Neural cell (in vitro differentiated cells): Measurements from ENCODE around the gene RAD9A. TPM values are rescaled to one million over a fixed set of nuclear protein-coding genes. Genes with fewer than 3 reads are reported as not detected.

Experiments used
- H2AFZ ChIP-seq: fragments of 200-600, 300-800 bp; sonication (generic), shearing (Covaris generic); 2 replicates; pipeline ENCODE4 v1.6.0; 2014; ENCODE audit warnings: low read depth, mild to moderate bottlenecking, antibody characterized with exemption, low read length, moderate library complexity
- H3F3A ChIP-seq: fragments of 200-600 bp; shearing (Covaris generic); 2 replicates; pipeline ENCODE4 v1.6.1; 2016; ENCODE audit warnings: mild to moderate bottlenecking, moderate library complexity, mixed read lengths, antibody characterized with exemption, low read length; ENCODE audit not compliant: insufficient read depth, poor library complexity, severe bottlenecking
- H3K27ac ChIP-seq: fragments of 200-600, 300-800 bp; sonication (generic), shearing (Covaris generic); 2 replicates; pipeline ENCODE4 v1.5.1; 2014; ENCODE audit warnings: mild to moderate bottlenecking, low read length, moderate library complexity
- H3K27me3 ChIP-seq: fragments of 300-800, 200-600 bp; sonication (generic), shearing (Covaris generic); 2 replicates; pipeline ENCODE4 v1.6.0; 2014; ENCODE audit warnings: mild to moderate bottlenecking, low read depth, low read length, moderate library complexity; ENCODE audit not compliant: insufficient read depth
- H3K36me3 ChIP-seq: fragments of 300-800, 200-600 bp; sonication (generic), shearing (Covaris generic); 2 replicates; pipeline ENCODE4 v1.5.1; 2014; ENCODE audit warnings: mild to moderate bottlenecking, antibody characterized with exemption, low read length, moderate library complexity; ENCODE audit not compliant: insufficient read depth
- H3K4me2 ChIP-seq: fragments of 300-800, 200-600 bp; sonication (generic), shearing (Covaris generic); 2 replicates; pipeline ENCODE4 v1.6.0; 2014; ENCODE audit warnings: mild to moderate bottlenecking, low read length
- H3K4me3 ChIP-seq: fragments of 300-800, 200-600 bp; sonication (generic), shearing (Covaris generic); 2 replicates; pipeline ENCODE4 v1.5.1; 2014; ENCODE audit warnings: mild to moderate bottlenecking, low read length, moderate library complexity
- H3K79me2 ChIP-seq: fragments of 200-600 bp; shearing (Covaris generic); replicated peaks from 2 replicates; pipeline ENCODE4 v1.6.0; 2014; ENCODE audit warnings: mild to moderate bottlenecking, low read length, moderate library complexity; ENCODE audit not compliant: insufficient read depth
- H3K9ac ChIP-seq: fragments of 300-800, 200-600 bp; sonication (generic), shearing (Covaris generic); 2 replicates; pipeline ENCODE4 v1.6.1; 2016; ENCODE audit warnings: mild to moderate bottlenecking, low read length, mixed read lengths
- H3K9me2 ChIP-seq: fragments of 200-600 bp; shearing (Covaris generic); 2 replicates; pipeline ENCODE4 v1.6.1; 2016; ENCODE audit warnings: mild to moderate bottlenecking, low read length, mixed read lengths; ENCODE audit not compliant: insufficient read depth
- H3K9me3 ChIP-seq: fragments of 200-600, 300-800 bp; sonication (generic), shearing (Covaris generic); 2 replicates; pipeline ENCODE4 v1.6.1; 2016; ENCODE audit warnings: mild to moderate bottlenecking, mixed run types, low read length, moderate library complexity, mixed read lengths
- H4K20me1 ChIP-seq: fragments of 200-600 bp; shearing (Covaris generic); 2 replicates; pipeline ENCODE4 v1.6.1; 2016; ENCODE audit warnings: mild to moderate bottlenecking, mixed run types; ENCODE audit not compliant: insufficient read depth
- EP300 ChIP-seq: fragments of 450-650 bp; conservative IDR thresholded peaks from 2 replicates; pipeline ENCODE4 v1.6.1; 2014; ENCODE audit warnings: antibody characterized with exemption, mild to moderate bottlenecking, moderate library complexity; ENCODE audit not compliant: poor library complexity, severe bottlenecking
- EZH2 ChIP-seq: fragments of 200-600, 300-800 bp; shearing (Covaris generic), sonication (generic); IDR thresholded peaks from 2 replicates; pipeline ENCODE4 v1.6.1; 2014; ENCODE audit warnings: antibody characterized with exemption, low read length, borderline replicate concordance, mild to moderate bottlenecking; ENCODE audit not compliant: insufficient read depth, poor library complexity, severe bottlenecking
- MXI1 ChIP-seq: fragments of 450-650 bp; conservative IDR thresholded peaks from 2 replicates; pipeline ENCODE4 v1.6.1; 2014; ENCODE audit warnings: antibody characterized with exemption, mild to moderate bottlenecking; ENCODE audit not compliant: poor library complexity, severe bottlenecking
- POLR2AphosphoS5 ChIP-seq: IDR thresholded peaks from 2 replicates; pipeline ENCODE4 v1.6.1; 2012
- RAD21 ChIP-seq: fragments of 450-650 bp; conservative IDR thresholded peaks from 2 replicates; pipeline ENCODE4 v1.6.1; 2014; ENCODE audit warnings: antibody characterized with exemption, mild to moderate bottlenecking, moderate library complexity
- SMC3 ChIP-seq: fragments of 450-650 bp; conservative IDR thresholded peaks from 2 replicates; pipeline ENCODE4 v1.6.1; 2014; ENCODE audit warnings: antibody characterized with exemption, mild to moderate bottlenecking, moderate library complexity; ENCODE audit not compliant: poor library complexity
- TAF1 ChIP-seq: IDR thresholded peaks from 2 replicates; pipeline ENCODE4 v1.6.1; 2012; ENCODE audit warnings: low read depth
- polyA plus RNA-seq: library from polyadenylated mRNA; depleted of rRNA; stranded (reverse); fragments of >200 nt; gene quantifications from 2 replicates; pipeline ENCODE4 v1.2.3, GENCODE V29; 2014
- TF ChIP-seq, protein P1 (sequence below): IDR thresholded peaks from 2 replicates; pipeline ENCODE4 v1.6.1; 2012; ENCODE audit warnings: borderline replicate concordance
- TF ChIP-seq, protein P2 (sequence below): fragments of 450-650 bp; IDR thresholded peaks from 2 replicates; pipeline ENCODE4 v1.5.1; 2014; ENCODE audit warnings: antibody characterized with exemption, mild to moderate bottlenecking, moderate library complexity; ENCODE audit not compliant: poor library complexity, severe bottlenecking

The RAD9A gene
- polyA plus RNA-seq, 1 donor from 2014 or later, result 59.6 TPM

DNA sequence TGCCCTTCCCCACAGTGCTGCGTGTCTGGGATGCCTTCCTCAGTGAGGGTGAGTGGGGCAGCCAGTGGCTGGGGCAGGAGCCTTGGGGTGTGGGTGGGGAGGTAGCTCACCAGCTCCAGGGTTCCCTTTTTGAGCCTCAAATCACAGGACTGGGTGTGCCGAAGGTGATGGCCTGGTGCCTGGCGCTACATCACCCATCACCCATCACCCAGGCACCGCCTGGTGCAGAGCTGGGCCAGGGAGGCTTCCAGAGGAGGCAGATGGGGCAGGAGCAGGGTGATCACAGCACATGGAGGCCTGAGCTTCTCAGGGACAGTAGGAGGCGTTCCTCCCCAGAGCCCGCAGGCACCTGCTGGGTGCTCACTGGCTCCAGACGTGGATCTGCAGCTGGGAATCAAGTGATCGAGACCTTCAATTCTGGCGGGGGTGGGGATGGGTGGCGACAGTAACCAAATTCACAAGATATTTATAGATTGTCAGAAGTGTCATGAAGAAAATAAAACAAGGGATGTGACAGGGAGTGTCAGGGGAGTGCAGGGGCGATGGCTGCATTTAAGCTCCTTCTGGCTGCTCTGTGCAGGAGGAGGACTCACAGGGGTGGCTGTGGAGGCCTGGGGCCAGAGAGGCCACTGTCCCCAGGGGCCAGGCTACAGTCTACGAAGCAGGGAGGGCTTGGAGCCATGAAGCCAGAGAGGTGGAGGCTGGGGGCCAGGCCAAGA is 15.3 kb downstream of the RAD9A start:
- H2AFZ ChIP-seq, result no peak overlapping the region
- H3K4me3 ChIP-seq, result no peak overlapping the region
- no peak overlapping the region for H3K27ac ChIP-seq
- H3K9me3 ChIP-seq, result no peaks in the 10 kb centered on the region
- H4K20me1 ChIP-seq, result no peaks in the 10 kb centered on the region
- TF ChIP-seq SMC3 (no peak), TAF1 (no peak), EP300 (no peak), POLR2AphosphoS5 (no peak), RAD21 (no peak), MXI1 (no peak), EZH2 (no peak)
- TF ChIP-seq, protein P1, sequence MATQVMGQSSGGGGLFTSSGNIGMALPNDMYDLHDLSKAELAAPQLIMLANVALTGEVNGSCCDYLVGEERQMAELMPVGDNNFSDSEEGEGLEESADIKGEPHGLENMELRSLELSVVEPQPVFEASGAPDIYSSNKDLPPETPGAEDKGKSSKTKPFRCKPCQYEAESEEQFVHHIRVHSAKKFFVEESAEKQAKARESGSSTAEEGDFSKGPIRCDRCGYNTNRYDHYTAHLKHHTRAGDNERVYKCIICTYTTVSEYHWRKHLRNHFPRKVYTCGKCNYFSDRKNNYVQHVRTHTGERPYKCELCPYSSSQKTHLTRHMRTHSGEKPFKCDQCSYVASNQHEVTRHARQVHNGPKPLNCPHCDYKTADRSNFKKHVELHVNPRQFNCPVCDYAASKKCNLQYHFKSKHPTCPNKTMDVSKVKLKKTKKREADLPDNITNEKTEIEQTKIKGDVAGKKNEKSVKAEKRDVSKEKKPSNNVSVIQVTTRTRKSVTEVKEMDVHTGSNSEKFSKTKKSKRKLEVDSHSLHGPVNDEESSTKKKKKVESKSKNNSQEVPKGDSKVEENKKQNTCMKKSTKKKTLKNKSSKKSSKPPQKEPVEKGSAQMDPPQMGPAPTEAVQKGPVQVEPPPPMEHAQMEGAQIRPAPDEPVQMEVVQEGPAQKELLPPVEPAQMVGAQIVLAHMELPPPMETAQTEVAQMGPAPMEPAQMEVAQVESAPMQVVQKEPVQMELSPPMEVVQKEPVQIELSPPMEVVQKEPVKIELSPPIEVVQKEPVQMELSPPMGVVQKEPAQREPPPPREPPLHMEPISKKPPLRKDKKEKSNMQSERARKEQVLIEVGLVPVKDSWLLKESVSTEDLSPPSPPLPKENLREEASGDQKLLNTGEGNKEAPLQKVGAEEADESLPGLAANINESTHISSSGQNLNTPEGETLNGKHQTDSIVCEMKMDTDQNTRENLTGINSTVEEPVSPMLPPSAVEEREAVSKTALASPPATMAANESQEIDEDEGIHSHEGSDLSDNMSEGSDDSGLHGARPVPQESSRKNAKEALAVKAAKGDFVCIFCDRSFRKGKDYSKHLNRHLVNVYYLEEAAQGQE, result no peak
- TF ChIP-seq, protein P2, sequence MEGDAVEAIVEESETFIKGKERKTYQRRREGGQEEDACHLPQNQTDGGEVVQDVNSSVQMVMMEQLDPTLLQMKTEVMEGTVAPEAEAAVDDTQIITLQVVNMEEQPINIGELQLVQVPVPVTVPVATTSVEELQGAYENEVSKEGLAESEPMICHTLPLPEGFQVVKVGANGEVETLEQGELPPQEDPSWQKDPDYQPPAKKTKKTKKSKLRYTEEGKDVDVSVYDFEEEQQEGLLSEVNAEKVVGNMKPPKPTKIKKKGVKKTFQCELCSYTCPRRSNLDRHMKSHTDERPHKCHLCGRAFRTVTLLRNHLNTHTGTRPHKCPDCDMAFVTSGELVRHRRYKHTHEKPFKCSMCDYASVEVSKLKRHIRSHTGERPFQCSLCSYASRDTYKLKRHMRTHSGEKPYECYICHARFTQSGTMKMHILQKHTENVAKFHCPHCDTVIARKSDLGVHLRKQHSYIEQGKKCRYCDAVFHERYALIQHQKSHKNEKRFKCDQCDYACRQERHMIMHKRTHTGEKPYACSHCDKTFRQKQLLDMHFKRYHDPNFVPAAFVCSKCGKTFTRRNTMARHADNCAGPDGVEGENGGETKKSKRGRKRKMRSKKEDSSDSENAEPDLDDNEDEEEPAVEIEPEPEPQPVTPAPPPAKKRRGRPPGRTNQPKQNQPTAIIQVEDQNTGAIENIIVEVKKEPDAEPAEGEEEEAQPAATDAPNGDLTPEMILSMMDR, result no peak
- H3K9ac ChIP-seq, result no peak overlapping the region
- no peaks in the 10 kb centered on the region for H3K79me2 ChIP-seq
- no peaks in the 10 kb centered on the region for H3K36me3 ChIP-seq
- H3F3A ChIP-seq, result no peaks in the 10 kb centered on the region
- H3K4me2 ChIP-seq, result no peak overlapping the region
- H3K9me2 ChIP-seq, result no peaks in the 10 kb centered on the region
- H3K27me3 ChIP-seq, result no peaks in the 10 kb centered on the region

DNA sequence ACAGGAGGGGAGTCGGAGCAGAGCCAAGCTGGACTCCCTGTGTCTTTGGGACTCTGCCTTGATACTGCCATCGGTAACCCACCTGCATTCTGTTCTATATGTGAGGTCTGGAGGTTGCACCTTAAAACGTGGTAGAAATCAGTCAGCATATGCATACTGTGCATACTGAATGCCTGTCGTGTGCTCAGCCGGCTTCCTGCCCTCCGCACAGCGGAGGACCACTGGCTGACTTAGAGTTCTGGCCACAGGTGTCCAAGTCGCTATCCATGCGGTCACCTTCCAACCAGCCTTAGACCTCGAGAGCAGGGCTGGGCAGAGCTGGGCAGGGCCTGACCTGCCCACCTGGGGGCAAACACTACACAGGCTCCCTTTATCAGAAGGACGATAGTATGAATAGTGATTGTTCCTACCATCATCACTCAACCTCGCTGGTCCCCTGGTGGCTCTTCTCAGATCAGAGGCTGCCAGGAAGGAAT is 15.9 kb downstream of the RAD9A start:
- Histone ChIP-seq H3K9ac (no peak overlapping the region), H3K79me2 (no peaks in the 10 kb centered on the region), H3K27ac (no peak overlapping the region)

More for the DNA sequence above, 15.9 kb downstream of the RAD9A start:
- H2AFZ ChIP-seq, result no peak overlapping the region
- H3K36me3 ChIP-seq, result no peaks in the 10 kb centered on the region
- H3K4me3 ChIP-seq, result no peak overlapping the region
- no peaks in the 10 kb centered on the region for H3K27me3 ChIP-seq
- no peak overlapping the region for H3K4me2 ChIP-seq
- TF ChIP-seq TAF1 (no peak), RAD21 (no peak), EP300 (no peak), EZH2 (no peak), SMC3 (no peak), POLR2AphosphoS5 (no peak), MXI1 (no peak)
- TF ChIP-seq, protein P1, result no peak
- TF ChIP-seq, protein P2, result no peak
- no peaks in the 10 kb centered on the region for H4K20me1 ChIP-seq
- H3K9me2 ChIP-seq, result no peaks in the 10 kb centered on the region
- H3F3A ChIP-seq, result no peaks in the 10 kb centered on the region
- H3K9me3 ChIP-seq, result no peaks in the 10 kb centered on the region
